Adrenal gland (tissue), 12 donors: Measurements from ENCODE around the gene HIVEP1. TPM values are rescaled to one million over a fixed set of nuclear protein-coding genes. Genes with fewer than 3 reads are reported as not detected.

ENCODE experiments used
- DNase-seq, 7 donors: peaks; one replicate each; pipeline ENCODE4 v3.0.0-alpha.2; 2019 to 2020
- H3K27ac ChIP-seq, 5 donors: fragments of 200-600 bp; sonication (generic) in 4 of 5; 1 replicate in 3 of 5; 2 replicates in 2 of 5; pipeline versions ENCODE4 v1.5.1 to v1.8.0; 2016 to 2020; ENCODE audit warnings: mild to moderate bottlenecking in 1 of 5
- H3K27me3 ChIP-seq: fragments of 200-600 bp; 2 replicates; pipeline ENCODE4 v1.8.0; 2021
- H3K36me3 ChIP-seq, 2 donors: fragments of 200-600 bp; replicated peaks in 1 of 2; 1 replicate in 1 of 2; 2 replicates in 1 of 2; pipeline versions ENCODE4 v1.5.1 to v1.8.0; 2018 to 2022
- H3K4me1 ChIP-seq, 2 donors: fragments of 200-600 bp; replicated peaks in 1 of 2; 1 replicate in 1 of 2; 2 replicates in 1 of 2; pipeline versions ENCODE4 v1.5.1 to v1.8.0; 2018 to 2021
- H3K4me3 ChIP-seq, 4 donors: fragments of 200-600 bp; sonication (generic) in 3 of 4; one replicate each; pipeline ENCODE4 v1.5.1; 2016 to 2018
- H3K9me3 ChIP-seq, 3 donors: fragments of 200-600 bp; sonication (generic) in 1 of 3; replicated peaks in 1 of 3; 1 replicate in 2 of 3; 2 replicates in 1 of 3; pipeline versions ENCODE4 v1.5.1 to v1.8.0; 2016 to 2021
- POLR2A ChIP-seq, 2 donors: fragments of 450-650 bp; IDR thresholded peaks; one replicate each; pipeline ENCODE4 v1.6.1; 2017; ENCODE audit warnings: antibody characterized with exemption in 2 of 2, mild to moderate bottlenecking in 2 of 2, moderate library complexity in 1 of 2
- WGBS, 4 donors: extraction: QIAGEN DNeasy Blood & Tissue Kit in 2 of 4; methylation state at CpG; one replicate each; pipeline versions ENCODE4 v1.1.5 to v1.1.7; 2013 to 2017; 5-methylcytosine and 5-hydroxymethylcytosine counted together
- intact Hi-C, 2 donors: fragments of 100-400 bp; cut with DNase I; formaldehyde crosslinking; loops; one replicate each; pipeline versions ENCODE4 v1.14.1 to v1.15.0; 2022 to 2023
- polyA plus RNA-seq, 3 donors: library from polyadenylated mRNA; stranded (reverse); fragments of 200-250 nt in 2 of 3; fragments of 350-450 nt in 1 of 3; fragmentation: Illumina TruSeq in 1 of 3; extraction: RNeasy Lipid Tissue Mini Kit (QIAGEN cat#74804) in 1 of 3; gene quantifications; one replicate each; pipeline ENCODE4 v1.2.3, GENCODE V29; 2013 to 2014
- total RNA-seq, 9 donors: library from RNA; depleted of rRNA in 4 of 9; stranded (reverse); fragments of >200 nt in 4 of 9; fragments of 120-200 nt in 1 of 9; fragmentation: NEBNext Ultra II Directional in 1 of 9; extraction: Animal tissue kit (Norgen Biotek cat#: 25700) in 1 of 9; gene quantifications; one replicate each; pipeline versions ENCODE4 v1.1.0 to v1.2.4, GENCODE V29; 2013 to 2023
- TF ChIP-seq, protein P1 (sequence below), 6 experiments: fragments of 450-650 bp in 4 of 6; fragments of 200-600 bp in 2 of 6; sonication (generic) in 1 of 6; IDR thresholded peaks; 1 replicate in 5 of 6; 2 replicates in 1 of 6; pipeline versions ENCODE4 v1.5.1 to v1.8.0; 2016 to 2021; ENCODE audit warnings: antibody characterized with exemption in 6 of 6, mild to moderate bottlenecking in 2 of 6, moderate library complexity in 1 of 6
- donor health status: healthy with polysubstance abuse.
- donor health status: Bipolar disorder and iron deficiency.
- donor health status: DM: yes; HTN: yes; CAD: no.
- donor health status: DM: no; HTN: no; CAD: no.
- donor health status: DM: no; HTN: no; CAD: no.
- donor health status: DM: yes; HTN: yes; CAD: no.

The HIVEP1 gene
- total and polyA plus RNA-seq, 12 donors: 3.6 to 22.3 (median 11.9) TPM

DNA sequence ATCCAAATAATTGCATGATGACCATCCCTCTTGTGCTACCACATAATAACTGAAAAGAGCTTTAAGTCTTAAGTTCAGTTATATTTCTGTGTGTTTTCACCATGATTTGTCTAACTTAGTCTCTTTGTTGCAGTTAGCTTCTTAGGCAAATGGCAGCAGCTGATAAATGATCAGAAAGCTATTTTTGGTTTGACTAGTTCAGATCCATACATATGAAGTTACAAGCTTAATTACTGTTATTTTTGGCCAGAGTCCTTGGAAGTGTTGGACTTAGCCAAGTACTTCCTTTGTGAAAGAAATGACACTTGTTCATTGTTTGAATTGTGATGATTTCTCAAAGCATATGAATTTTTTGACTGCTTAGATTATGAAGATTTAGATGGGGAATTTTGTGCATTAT is 54.2 kb downstream of the HIVEP1 start:
- Histone ChIP-seq H3K27me3 (no peaks in the 10 kb centered on the region), H3K4me1 (peaks cover 0 to 5% of the 10 kb centered on the region in 2 donors), H3K4me3 (no peak overlapping the region), H3K27ac (no peak overlapping the region), H3K36me3 (no peaks in the 10 kb centered on the region), H3K9me3 (no peaks in the 10 kb centered on the region)
- intact Hi-C loops: no loop called here
- TF ChIP-seq, protein P1, sequence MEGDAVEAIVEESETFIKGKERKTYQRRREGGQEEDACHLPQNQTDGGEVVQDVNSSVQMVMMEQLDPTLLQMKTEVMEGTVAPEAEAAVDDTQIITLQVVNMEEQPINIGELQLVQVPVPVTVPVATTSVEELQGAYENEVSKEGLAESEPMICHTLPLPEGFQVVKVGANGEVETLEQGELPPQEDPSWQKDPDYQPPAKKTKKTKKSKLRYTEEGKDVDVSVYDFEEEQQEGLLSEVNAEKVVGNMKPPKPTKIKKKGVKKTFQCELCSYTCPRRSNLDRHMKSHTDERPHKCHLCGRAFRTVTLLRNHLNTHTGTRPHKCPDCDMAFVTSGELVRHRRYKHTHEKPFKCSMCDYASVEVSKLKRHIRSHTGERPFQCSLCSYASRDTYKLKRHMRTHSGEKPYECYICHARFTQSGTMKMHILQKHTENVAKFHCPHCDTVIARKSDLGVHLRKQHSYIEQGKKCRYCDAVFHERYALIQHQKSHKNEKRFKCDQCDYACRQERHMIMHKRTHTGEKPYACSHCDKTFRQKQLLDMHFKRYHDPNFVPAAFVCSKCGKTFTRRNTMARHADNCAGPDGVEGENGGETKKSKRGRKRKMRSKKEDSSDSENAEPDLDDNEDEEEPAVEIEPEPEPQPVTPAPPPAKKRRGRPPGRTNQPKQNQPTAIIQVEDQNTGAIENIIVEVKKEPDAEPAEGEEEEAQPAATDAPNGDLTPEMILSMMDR (IDR thresholded peaks at IDR 0.05): no peak
- no peak for TF ChIP-seq POLR2A (IDR thresholded peaks at IDR 0.05)
- no peak for DNase-seq

DNA sequence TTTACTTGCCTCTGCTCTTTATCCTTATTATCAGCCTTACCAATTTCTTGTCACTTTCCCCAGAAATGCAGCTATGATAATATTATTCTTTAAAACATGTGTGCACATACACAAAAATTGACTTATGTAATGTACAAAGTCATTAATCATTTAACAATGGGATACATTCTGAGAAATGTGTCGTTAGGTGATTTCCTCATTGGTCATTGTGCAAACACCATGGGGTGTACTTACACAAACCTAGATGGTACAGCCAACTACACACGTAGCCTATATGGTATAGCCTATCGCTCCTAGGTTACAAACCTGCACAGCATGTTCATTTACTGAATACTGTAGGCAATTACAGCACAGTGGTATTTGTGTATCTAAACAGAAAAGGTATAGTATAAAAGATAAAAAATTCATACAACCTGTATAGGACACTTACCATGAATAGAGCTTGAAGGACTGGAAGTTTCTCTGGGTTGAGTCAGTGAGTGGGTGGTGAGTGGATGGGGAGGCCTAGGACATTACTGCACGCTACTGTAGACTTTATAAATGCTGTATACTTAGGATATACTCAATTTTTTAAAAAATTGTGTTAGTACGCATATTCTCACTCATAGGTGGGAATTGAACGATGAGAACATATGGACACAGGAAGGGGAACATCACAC is 56.9 kb downstream of the HIVEP1 start:
- H3K4me1 ChIP-seq: peaks cover 0 to 5% of the 10 kb centered on the region in 2 donors
- 88 to 93% (median 91%) methylated on average over 6 of the region's 6 CpGs for WGBS, 4 donors
- DNase-seq: no peak
- no peak overlapping the region for H3K27ac ChIP-seq
- no peak overlapping the region for H3K4me3 ChIP-seq
- no peaks in the 10 kb centered on the region for H3K27me3 ChIP-seq
- TF ChIP-seq, protein P1 (IDR thresholded peaks at IDR 0.05): no peak
- no peak for TF ChIP-seq POLR2A (IDR thresholded peaks at IDR 0.05)
- no peaks in the 10 kb centered on the region for H3K9me3 ChIP-seq
- intact Hi-C loops: no loop called here
- H3K36me3 ChIP-seq: no peaks in the 10 kb centered on the region

DNA sequence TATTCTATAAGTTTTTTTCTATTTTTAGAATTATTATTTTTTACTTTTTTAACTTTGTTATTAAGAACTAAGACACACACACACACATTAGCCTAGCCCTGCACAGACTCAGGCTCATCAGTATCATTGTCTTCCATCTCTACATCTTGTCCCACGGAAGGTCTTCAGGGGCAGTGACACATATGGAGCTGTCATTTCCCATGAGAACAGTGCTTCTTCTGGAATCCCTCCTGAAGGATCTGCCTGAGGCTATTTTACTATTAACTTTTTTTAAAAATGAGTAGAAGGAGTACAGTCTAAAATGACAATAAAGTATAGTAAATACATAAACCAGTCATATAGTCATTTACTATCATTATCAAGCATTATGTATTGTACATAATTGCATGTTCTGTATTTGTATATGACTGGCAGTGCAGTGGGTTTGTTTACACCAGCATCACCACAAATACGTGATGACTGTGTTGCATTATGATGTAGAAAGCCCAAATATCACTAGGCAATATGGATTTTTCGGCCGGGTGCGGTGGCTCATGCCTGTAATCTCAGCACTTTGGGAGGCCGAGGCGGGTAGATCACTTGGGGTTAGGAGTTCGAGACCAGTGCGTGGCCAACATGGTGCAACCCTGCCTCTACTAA is 57.9 kb downstream of the HIVEP1 start:
- no peaks in the 10 kb centered on the region for H3K27me3 ChIP-seq
- H3K27ac ChIP-seq: no peak overlapping the region
- no peak for DNase-seq
- intact Hi-C loops: no loop called here
- 95 to 97% (median 97%) methylated on average over 9 of the region's 9 CpGs for WGBS, 4 donors
- no peaks in the 10 kb centered on the region for H3K4me1 ChIP-seq
- H3K9me3 ChIP-seq: no peaks in the 10 kb centered on the region
- no peaks in the 10 kb centered on the region for H3K36me3 ChIP-seq
- no peak overlapping the region for H3K4me3 ChIP-seq
- TF ChIP-seq, protein P1 (IDR thresholded peaks at IDR 0.05): no peak
- no peak for TF ChIP-seq POLR2A (IDR thresholded peaks at IDR 0.05)

DNA sequence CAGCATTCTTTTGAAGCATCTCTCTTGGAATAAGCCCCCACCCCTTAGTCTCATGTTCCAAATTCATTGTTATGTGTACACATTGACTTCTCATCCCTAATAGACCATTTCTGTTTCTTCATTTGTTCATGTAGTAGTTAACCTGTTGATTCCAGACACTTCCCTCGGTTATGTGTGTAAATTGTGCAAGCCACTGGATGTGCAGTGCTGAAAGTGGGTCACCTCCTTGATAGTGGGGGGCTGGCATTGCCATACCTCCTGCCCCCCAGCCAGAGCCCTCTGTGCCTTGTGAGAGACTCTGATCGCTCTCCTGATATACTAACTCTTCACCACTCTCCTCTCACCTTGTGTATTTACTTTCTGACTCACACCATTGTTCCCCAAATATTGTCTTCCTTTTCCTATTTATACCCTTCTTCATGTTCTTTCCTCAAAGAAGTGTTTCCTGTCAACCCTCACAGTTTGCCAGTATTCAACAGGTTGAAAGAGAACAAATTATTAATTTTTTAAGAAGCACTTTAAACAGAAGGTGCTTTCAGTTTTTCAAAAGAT is 59.0 kb downstream of the HIVEP1 start:
- 79 to 87% (median 85%) methylated on average over 2 of the region's 2 CpGs for WGBS, 4 donors
- TF ChIP-seq POLR2A (IDR thresholded peaks at IDR 0.05): no peak
- TF ChIP-seq, protein P1 (IDR thresholded peaks at IDR 0.05): no peak
- no peaks in the 10 kb centered on the region for H3K9me3 ChIP-seq
- H3K4me3 ChIP-seq: no peak overlapping the region
- intact Hi-C loops: no loop called here
- no peaks in the 10 kb centered on the region for H3K27me3 ChIP-seq
- no peak for DNase-seq
- H3K36me3 ChIP-seq: no peaks in the 10 kb centered on the region
- H3K27ac ChIP-seq: no peak overlapping the region
- H3K4me1 ChIP-seq: no peaks in the 10 kb centered on the region
